Measurements from ENCODE around the gene ARHGAP9.
A peak's percentile ranks its signal among the peaks of the same experiment; 100 is the strongest.
"Not testable (repeated sequence)": the region's sequence is repeated elsewhere in the genome, so short reads cannot be mapped to it uniquely, and the experiment has no call there.

ARHGAP9 gene

DNA sequence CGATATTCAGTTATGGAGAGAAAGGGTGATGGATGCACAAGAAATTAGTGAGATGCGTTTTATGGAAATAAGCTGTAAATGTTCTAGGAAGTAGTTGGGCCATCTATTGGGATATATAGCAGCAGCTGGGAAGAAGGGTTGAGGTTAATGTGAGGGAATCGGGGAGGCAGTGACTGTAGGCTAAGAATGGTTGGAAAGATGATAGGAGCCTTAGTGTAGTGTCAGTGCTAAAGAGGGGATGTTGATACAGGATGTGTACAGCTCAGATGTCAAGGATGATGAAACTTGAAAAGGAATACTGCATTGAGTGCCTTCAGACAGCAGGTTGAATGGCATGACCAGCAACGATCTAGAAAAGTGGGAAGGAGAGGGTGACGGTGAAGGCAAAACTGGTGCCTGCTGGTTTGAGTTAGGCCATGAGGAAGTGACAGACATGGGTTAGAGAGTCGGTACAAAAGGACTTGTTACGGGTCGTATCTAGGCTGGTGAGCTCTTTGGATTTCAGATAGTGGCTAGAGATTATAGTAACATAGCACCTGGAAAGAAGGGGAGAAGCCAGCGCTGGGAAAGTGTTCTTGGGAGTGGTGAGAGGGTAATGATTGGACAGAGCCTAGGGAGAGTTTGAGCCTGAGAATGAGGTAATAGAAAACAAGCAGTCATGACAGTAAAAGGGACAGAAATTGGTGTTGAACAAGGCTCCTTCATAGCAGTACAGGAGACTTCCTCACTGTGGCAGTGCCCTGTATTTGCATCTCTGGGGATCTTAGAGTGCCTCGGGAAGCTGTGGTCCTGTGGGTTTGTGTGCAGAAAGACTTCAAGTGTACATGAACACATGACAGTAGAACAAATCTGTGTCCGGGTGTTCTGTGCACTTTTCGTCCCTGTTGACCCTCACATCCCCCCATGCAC, 17.8 kb upstream of the ARHGAP9 start:
- no peak overlapping the region for H3K4me3 ChIP-seq (ENCODE audit: low read depth, low read length)
- DNase-seq (ENCODE audit: low read depth): no peak
- TF ChIP-seq, protein P1, sequence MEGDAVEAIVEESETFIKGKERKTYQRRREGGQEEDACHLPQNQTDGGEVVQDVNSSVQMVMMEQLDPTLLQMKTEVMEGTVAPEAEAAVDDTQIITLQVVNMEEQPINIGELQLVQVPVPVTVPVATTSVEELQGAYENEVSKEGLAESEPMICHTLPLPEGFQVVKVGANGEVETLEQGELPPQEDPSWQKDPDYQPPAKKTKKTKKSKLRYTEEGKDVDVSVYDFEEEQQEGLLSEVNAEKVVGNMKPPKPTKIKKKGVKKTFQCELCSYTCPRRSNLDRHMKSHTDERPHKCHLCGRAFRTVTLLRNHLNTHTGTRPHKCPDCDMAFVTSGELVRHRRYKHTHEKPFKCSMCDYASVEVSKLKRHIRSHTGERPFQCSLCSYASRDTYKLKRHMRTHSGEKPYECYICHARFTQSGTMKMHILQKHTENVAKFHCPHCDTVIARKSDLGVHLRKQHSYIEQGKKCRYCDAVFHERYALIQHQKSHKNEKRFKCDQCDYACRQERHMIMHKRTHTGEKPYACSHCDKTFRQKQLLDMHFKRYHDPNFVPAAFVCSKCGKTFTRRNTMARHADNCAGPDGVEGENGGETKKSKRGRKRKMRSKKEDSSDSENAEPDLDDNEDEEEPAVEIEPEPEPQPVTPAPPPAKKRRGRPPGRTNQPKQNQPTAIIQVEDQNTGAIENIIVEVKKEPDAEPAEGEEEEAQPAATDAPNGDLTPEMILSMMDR (IDR thresholded peaks at IDR 0.05; ENCODE audit: control insufficient read depth, extremely low read depth, insufficient read depth): no peak

DNA sequence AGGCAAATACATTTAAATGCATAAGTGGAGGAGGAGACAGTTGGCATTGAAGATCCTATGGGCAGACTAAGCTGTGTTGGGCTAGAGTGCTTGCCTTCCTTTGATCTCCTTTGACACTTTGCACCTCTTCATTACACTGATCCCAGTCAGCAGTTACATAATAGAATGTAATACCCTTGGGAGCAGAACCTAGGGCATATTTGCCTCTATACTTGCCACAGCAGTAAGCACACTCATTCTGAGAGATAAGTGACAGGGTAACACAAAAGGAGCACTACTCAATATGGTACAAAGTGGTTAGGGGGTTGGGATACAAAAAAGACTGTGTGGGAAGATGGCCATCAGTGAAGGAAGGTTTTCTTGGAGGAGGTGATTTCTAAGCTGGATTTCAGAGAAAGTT, 17.2 kb upstream of the ARHGAP9 start:
- TF ChIP-seq, protein P1 (IDR thresholded peaks at IDR 0.05; ENCODE audit: control insufficient read depth, extremely low read depth, insufficient read depth): no peak
- H3K4me3 ChIP-seq (ENCODE audit: low read depth, low read length): no peak overlapping the region
- DNase-seq (ENCODE audit: low read depth): no peak

DNA sequence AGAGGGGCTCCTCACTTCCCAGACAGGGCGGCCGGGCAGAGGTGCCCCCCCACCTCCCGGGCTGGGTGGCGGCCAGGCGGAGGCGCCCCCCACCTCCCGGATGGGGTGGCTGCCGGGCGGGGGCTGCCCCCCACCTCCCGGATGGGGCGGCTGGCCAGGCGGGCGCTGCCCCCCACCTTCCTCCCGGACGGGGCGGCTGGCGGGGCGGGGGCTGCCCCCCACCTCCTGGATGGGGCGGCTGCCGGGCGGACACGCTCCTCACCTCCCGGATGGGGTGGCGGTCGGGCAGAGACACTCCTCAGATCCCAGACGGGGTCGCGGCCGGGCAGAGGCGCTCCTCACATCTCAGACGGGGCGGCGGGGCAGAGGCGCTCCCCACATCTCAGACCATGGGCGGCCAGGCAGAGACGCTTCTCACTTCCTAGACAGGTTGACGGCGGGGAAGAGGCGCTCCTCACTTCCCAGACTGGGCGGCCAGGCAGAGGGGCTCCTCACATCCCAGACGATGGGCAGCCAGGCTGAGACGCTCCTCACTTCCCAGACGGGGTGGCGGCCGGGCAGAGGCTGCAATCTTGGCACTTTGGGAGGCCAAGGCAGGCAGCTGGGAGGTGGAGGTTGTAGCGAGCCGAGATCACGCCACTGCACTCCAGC, 15.5 kb upstream of the ARHGAP9 start:
- not testable (repeated sequence) for DNase-seq (ENCODE audit: low read depth); H3K4me3 ChIP-seq (ENCODE audit: low read depth, low read length)

DNA sequence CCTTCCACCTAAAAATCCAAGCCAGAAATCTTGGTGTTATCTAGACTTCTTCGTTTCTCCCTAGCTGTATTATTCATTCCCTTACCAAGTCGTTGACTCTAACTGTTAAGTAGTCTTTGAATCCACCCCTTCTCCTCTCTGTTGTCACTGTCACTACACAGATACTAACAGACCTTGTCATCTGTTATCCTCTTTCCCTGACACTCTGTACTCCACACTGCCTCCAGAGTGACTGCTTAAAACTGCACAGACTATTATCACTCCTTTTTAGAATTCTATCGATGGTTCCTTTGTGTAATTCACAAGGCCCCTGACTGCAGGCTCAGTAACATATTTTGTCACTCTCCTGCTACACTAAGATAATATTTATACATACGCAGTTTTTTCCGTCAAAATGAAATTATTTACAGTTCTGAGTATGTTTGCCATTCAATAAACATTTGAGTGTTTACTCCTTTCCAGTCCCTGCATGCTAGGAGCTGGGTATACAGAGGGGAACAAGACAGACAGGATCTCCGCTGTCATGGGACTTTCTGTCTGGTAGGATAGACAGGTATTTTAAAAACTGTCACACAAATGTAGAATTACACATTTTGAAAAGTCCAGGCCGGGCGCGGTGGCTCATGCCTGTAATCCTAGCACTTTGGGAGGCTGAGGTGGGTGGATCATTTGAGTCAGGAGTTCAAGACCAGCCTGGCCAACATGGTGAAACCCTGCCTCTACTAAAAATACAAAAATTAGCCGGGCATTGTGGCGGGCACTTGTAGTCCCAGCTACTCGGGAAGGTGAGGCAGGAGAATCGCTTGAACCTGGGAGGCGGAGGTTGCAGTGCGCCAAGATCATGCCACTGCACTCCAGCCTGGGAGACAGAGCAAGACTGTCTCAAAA, 12.0 kb upstream of the ARHGAP9 start:
- H3K4me3 ChIP-seq (ENCODE audit: low read depth, low read length): no peak overlapping the region
- no peak for DNase-seq (ENCODE audit: low read depth)
- TF ChIP-seq, protein P1 (IDR thresholded peaks at IDR 0.05; ENCODE audit: control insufficient read depth, extremely low read depth, insufficient read depth): peak; percentile 26; the same call in 1 of the 2 replicates

DNA sequence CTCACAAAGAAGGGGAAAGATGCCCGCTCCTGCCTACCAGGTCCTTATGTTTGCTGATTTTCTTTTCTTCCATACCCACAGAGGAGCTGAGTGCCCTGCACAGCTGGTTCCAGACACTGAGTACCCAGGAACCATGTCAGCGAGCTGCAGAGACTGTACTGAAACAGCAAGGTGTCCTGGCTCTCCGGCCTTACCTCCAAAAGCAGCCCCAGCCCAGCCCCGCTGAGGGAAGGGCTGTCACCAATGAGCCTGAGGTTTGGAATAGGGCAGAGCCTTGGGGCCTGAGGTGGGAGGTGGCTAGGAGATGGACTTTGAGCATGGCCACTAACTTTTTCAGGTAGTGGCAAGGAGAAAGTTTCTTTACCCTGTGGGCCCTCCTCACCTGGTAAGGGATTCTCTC, 10.5 kb upstream of the ARHGAP9 start:
- TF ChIP-seq, protein P1 (IDR thresholded peaks at IDR 0.05; ENCODE audit: control insufficient read depth, extremely low read depth, insufficient read depth): no peak
- H3K4me3 ChIP-seq (ENCODE audit: low read depth, low read length): no peak overlapping the region
- no peak for DNase-seq (ENCODE audit: low read depth)

DNA sequence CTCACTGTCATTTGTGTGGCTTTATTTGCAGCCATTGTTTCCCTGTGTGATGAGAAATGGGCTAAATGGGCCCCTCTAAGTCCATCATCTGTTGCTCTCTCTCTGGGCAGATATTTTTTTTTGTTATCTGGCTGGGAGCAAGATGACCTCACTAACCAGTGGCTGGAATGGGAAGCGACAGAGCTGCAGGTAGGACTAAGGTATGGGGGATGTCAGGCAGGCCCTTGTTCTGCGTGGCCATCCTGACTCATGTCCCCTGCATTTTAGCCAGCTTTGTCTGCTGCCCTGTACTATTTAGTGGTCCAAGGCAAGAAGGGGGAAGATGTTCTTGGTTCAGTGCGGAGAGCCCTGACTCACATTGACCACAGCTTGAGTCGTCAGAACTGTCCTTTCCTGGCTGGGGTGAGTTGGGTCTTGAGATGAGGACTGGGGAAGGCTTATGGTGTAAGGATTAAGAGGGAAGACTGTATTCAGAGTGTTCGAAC, 9.5 kb upstream of the ARHGAP9 start:
- no peak for DNase-seq (ENCODE audit: low read depth)
- peak overlapping the region; percentile 98 for H3K4me3 ChIP-seq (ENCODE audit: low read depth, low read length)
- TF ChIP-seq, protein P1 (IDR thresholded peaks at IDR 0.05; ENCODE audit: control insufficient read depth, extremely low read depth, insufficient read depth): no peak
